HFFc6 (cell line): ENCODE data around the gene BAIAP2L2. TPM values are rescaled to one million over a fixed set of nuclear protein-coding genes. Genes with fewer than 3 reads are reported as not detected.
A peak's percentile ranks its signal among the peaks of the same experiment; 100 is the strongest.

Experiments used
- DNase-seq: peaks from one replicate; pipeline ENCODE4 v3.0.0-alpha.2; 2018
- H3K27ac Mint-ChIP-seq: 2 replicates; pipeline ENCODE4 v1.8.0; 2020; ENCODE audit warnings: mild to moderate bottlenecking, mixed read lengths
- H3K27me3 Mint-ChIP-seq: 2 replicates; pipeline ENCODE4 v1.8.0; 2021; ENCODE audit warnings: mild to moderate bottlenecking, moderate library complexity, mixed read lengths; ENCODE audit not compliant: insufficient read depth
- H3K36me3 Mint-ChIP-seq: 2 replicates; pipeline ENCODE4 v1.8.0; 2021; ENCODE audit warnings: low read depth, mixed read lengths
- H3K4me1 Mint-ChIP-seq: 2 replicates; pipeline ENCODE4 v1.8.0; 2020; ENCODE audit warnings: low read depth, mixed read lengths
- H3K4me3 Mint-ChIP-seq: 2 replicates; pipeline ENCODE4 v1.8.0; 2020; ENCODE audit warnings: mild to moderate bottlenecking, moderate library complexity, mixed read lengths
- H3K9me3 Mint-ChIP-seq: 2 replicates; pipeline ENCODE4 v1.8.0; 2020; ENCODE audit warnings: mild to moderate bottlenecking, mixed read lengths
- CTCF ChIP-seq: fragments of 200-600 bp; sonication (generic); IDR thresholded peaks from 2 replicates; pipeline ENCODE4 v1.5.0; 2021; ENCODE audit warnings: antibody characterized with exemption, mild to moderate bottlenecking
- total RNA-seq, 6 experiments: library from RNA; stranded (reverse); fragmentation: NEBNext Ultra II Directional; extraction: Animal tissue kit (Norgen Biotek cat#: 25700); gene quantifications; 2 replicates in 1 of 6; 3 replicates in 5 of 6; pipeline ENCODE4 v1.2.3, GENCODE V29; 2021

The BAIAP2L2 gene
- total RNA-seq, 6 experiments from 2014 or later = 0.08 TPM; not detected in 5

GRCh38 chr22:38108561-38109319 lies 1.7 kb downstream of the BAIAP2L2 start:
- Mint-ChIP-seq H3K27me3 (peaks cover 3% of the 10 kb centered on the region), H3K4me1 (0 out of 2 replicates have a peak, but pooled peaks cover 12% of the 10 kb centered on the region), H3K36me3 (no peaks in the 10 kb centered on the region), H3K27ac (no peak overlapping the region), H3K4me3 (no peak overlapping the region), H3K9me3 (peaks cover 3% of the 10 kb centered on the region; the same call in 1 of the 2 replicates)
- TF ChIP-seq CTCF = no peak
- no peak for DNase-seq

GRCh38 chr22:38107692-38108515 lies 2.6 kb downstream of the BAIAP2L2 start:
- DNase-seq = no peak
- 0 out of 2 replicates have a peak, but pooled peaks cover 8% of the 10 kb centered on the region for H3K4me1 Mint-ChIP-seq
- H3K27ac Mint-ChIP-seq = no peak overlapping the region
- TF ChIP-seq CTCF = no peak
- H3K27me3 Mint-ChIP-seq = peaks cover 1% of the 10 kb centered on the region
- no peaks in the 10 kb centered on the region for H3K36me3 Mint-ChIP-seq
- H3K9me3 Mint-ChIP-seq = peaks cover 3% of the 10 kb centered on the region; the same call in 1 of the 2 replicates
- H3K4me3 Mint-ChIP-seq = no peak overlapping the region

- no peak; the same call in 1 of the 2 replicates for TF ChIP-seq CTCF
- peaks cover 3% of the 10 kb centered on the region; the same call in 1 of the 2 replicates for H3K9me3 Mint-ChIP-seq
- no peak overlapping the region for H3K4me3 Mint-ChIP-seq
- no peak for DNase-seq
- H3K36me3 Mint-ChIP-seq = no peaks in the 10 kb centered on the region
- no peak overlapping the region for H3K27ac Mint-ChIP-seq
- 0 out of 2 replicates have a peak, but pooled peaks cover 8% of the 10 kb centered on the region for H3K4me1 Mint-ChIP-seq
- H3K27me3 Mint-ChIP-seq = no peaks in the 10 kb centered on the region; the same call in 1 of the 2 replicates
Observed at GRCh38 chr22:38106814-38107578, 3.5 kb downstream of the BAIAP2L2 start.

- no peak for DNase-seq
- H3K27ac Mint-ChIP-seq = no peak overlapping the region
- no peaks in the 10 kb centered on the region for H3K27me3 Mint-ChIP-seq
- H3K36me3 Mint-ChIP-seq = no peaks in the 10 kb centered on the region
- TF ChIP-seq CTCF = peak; percentile 63
- H3K4me3 Mint-ChIP-seq = no peak overlapping the region
- no peaks in the 10 kb centered on the region for H3K9me3 Mint-ChIP-seq
- H3K4me1 Mint-ChIP-seq = 0 out of 2 replicates have a peak, but pooled peaks cover 8% of the 10 kb centered on the region
Observed at GRCh38 chr22:38104084-38104483, 6.4 kb downstream of the BAIAP2L2 start.

- no peaks in the 10 kb centered on the region for H3K36me3 Mint-ChIP-seq
- H3K4me1 Mint-ChIP-seq = peaks cover 12% of the 10 kb centered on the region
- TF ChIP-seq CTCF = no peak
- DNase-seq = no peak
- H3K4me3 Mint-ChIP-seq = no peak overlapping the region
- no peak overlapping the region for H3K27ac Mint-ChIP-seq
- H3K27me3 Mint-ChIP-seq = no peaks in the 10 kb centered on the region
- H3K9me3 Mint-ChIP-seq = no peaks in the 10 kb centered on the region
Observed at GRCh38 chr22:38103641-38104040, 6.8 kb downstream of the BAIAP2L2 start.
